ENCODE measurements around the gene OPRPN. TPM values are rescaled to one million over a fixed set of nuclear protein-coding genes. Genes with fewer than 3 reads are reported as not detected.

Gene OPRPN
- total RNA-seq, 1 donor from 2014 or later = not detected

DNA sequence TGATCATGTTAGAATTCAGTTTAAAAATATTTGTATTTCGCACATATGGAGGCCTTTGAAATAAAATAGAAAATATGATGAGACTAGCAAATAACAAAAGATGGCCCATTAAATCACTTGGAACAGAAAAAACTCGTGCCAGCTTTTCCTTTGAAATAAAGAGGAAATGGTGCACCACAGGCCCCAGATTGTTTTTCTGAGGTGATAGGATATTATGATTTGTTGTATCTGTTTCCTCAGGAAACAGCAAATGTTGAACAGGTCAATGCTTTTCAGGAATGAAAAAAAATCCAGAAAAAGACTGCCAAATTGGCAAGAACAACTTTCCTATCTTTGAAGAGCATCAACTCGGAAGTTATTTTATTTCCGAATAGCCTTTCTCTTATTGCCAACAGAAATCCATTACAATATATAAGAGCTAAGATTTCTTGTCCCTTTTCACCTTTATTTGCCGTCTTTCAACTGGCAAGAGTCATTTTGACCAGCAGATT is 15.0 kb upstream of the OPRPN start, which contains the start of gene SMR3B:
SMR3B (plus strand) TSS at position 441 of the 491 bp plus-strand sequence. CDS start 1,380 bp downstream, outside the sequence.
- H3K27ac ChIP-seq = no peak within 1 kb of the TSS
- H3K4me3 ChIP-seq = no peak within 1 kb of the TSS
- H3K4me1 ChIP-seq = no peaks in the 10 kb centered on the region
- intact Hi-C loops (cut with DNase I) = no loop called here
- H3K36me3 ChIP-seq = no peaks in the 10 kb centered on the region
- no peak for DNase-seq (ENCODE audit: extremely low spot score in 2 of 2)
- TF ChIP-seq POLR2A (IDR thresholded peaks at IDR 0.05) (no peak), POLR2AphosphoS5 (IDR thresholded peaks at IDR 0.05; ENCODE audit: insufficient read depth in 1 of 2, low read depth in 1 of 2) (no peak)
- TF ChIP-seq, protein P1, sequence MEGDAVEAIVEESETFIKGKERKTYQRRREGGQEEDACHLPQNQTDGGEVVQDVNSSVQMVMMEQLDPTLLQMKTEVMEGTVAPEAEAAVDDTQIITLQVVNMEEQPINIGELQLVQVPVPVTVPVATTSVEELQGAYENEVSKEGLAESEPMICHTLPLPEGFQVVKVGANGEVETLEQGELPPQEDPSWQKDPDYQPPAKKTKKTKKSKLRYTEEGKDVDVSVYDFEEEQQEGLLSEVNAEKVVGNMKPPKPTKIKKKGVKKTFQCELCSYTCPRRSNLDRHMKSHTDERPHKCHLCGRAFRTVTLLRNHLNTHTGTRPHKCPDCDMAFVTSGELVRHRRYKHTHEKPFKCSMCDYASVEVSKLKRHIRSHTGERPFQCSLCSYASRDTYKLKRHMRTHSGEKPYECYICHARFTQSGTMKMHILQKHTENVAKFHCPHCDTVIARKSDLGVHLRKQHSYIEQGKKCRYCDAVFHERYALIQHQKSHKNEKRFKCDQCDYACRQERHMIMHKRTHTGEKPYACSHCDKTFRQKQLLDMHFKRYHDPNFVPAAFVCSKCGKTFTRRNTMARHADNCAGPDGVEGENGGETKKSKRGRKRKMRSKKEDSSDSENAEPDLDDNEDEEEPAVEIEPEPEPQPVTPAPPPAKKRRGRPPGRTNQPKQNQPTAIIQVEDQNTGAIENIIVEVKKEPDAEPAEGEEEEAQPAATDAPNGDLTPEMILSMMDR (IDR thresholded peaks at IDR 0.05) = no peak
- H3K9me3 ChIP-seq = no peaks in the 10 kb centered on the region
- H3K27me3 ChIP-seq = no peaks in the 10 kb centered on the region

DNA sequence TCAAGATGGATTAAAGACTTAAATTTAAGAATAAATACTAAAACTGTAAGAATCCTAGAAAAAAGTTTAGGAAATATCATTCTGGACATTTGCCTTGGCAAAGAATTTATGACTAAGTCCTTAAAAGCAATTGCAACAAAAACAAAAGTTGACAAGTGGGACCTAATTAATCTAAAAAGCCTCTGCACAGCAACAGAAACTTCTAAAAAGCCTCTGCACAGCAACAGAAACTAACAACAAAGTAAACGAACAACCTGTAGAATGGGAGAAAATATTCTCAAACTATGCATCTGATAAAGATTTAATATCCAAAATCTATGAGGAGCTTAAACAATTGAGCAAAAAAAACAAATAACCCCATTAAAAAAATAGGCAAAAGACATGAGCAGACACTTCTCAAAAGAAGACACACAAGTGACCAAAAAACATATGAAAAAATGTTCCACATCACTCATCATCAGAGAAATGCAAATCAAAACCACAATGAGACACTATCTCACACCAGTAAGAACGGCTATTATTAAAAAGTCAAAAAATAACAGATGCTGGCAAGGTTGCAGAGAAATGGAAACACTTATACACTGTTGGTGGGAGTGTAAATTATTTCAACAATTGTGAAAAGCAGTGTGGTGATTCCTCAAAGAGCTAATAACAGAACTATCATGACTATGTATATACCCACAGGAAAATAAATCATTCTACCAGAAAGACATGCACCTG is 5.5 kb upstream of the OPRPN start:
- no peaks in the 10 kb centered on the region for H3K4me1 ChIP-seq
- H3K36me3 ChIP-seq = no peaks in the 10 kb centered on the region
- no peak overlapping the region for H3K27ac ChIP-seq
- TF ChIP-seq, protein P1 (IDR thresholded peaks at IDR 0.05) = no peak
- TF ChIP-seq POLR2A (IDR thresholded peaks at IDR 0.05) = no peak
- TF ChIP-seq POLR2AphosphoS5 (IDR thresholded peaks at IDR 0.05; ENCODE audit: insufficient read depth in 1 of 2, low read depth in 1 of 2) = no peak
- no peaks in the 10 kb centered on the region for H3K9me3 ChIP-seq
- H3K4me3 ChIP-seq = no peak overlapping the region
- no peak for DNase-seq (ENCODE audit: extremely low spot score in 2 of 2)
- intact Hi-C loops (cut with DNase I) = no loop called here
- no peaks in the 10 kb centered on the region for H3K27me3 ChIP-seq

DNA sequence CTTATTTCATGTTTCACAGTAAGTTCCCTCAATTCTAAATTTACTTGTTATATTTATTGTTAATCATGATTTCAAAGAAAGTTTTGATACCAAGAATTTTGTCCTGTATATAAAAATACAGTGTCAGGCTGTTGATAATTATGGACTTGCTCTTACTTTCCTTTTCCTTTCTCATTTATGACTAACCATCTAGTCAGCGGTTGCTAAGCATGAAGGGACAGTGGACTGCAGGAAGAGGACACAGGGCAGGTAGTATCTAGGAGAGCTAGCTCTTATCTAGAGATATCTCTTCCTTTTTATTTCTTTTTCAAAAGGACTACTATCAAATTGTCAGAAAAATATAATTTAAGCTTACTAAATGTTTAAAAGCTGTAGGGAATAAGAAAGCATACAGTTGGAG is 1.6 kb downstream of the OPRPN start:
- no peaks in the 10 kb centered on the region for H3K9me3 ChIP-seq
- intact Hi-C loops (cut with DNase I) = no loop called here
- H3K4me3 ChIP-seq = no peak overlapping the region
- H3K27ac ChIP-seq = no peak overlapping the region
- no peaks in the 10 kb centered on the region for H3K4me1 ChIP-seq
- DNase-seq (ENCODE audit: extremely low spot score in 2 of 2) = no peak
- no peak for TF ChIP-seq POLR2A (IDR thresholded peaks at IDR 0.05)
- no peak for TF ChIP-seq POLR2AphosphoS5 (IDR thresholded peaks at IDR 0.05; ENCODE audit: insufficient read depth in 1 of 2, low read depth in 1 of 2)
- TF ChIP-seq, protein P1 (IDR thresholded peaks at IDR 0.05) = no peak
- H3K27me3 ChIP-seq = no peaks in the 10 kb centered on the region
- no peaks in the 10 kb centered on the region for H3K36me3 ChIP-seq

DNA sequence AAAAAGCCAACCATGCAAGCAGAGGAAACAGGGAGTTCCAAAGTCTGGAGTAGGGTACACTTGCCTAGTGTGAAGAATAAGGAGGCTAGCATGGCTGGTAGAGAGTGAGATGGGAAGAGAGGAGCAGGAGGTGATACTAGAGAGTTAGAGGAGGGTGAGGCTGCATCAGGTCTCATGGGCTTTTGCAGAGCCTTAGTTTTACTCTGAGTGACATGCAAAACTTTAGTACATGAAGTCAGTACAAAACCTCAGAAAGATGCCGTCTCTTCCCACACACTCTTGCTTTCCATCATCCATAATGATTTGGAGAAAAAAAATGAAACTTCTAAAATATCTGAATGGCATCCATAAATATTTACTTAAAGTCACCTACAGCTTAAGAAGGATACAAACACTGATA is 5.0 kb downstream of the OPRPN start:
- H3K27me3 ChIP-seq = no peaks in the 10 kb centered on the region
- no peaks in the 10 kb centered on the region for H3K4me1 ChIP-seq
- no peaks in the 10 kb centered on the region for H3K9me3 ChIP-seq
- TF ChIP-seq POLR2A (IDR thresholded peaks at IDR 0.05) (no peak), POLR2AphosphoS5 (IDR thresholded peaks at IDR 0.05; ENCODE audit: insufficient read depth in 1 of 2, low read depth in 1 of 2) (no peak)
- TF ChIP-seq, protein P1 (IDR thresholded peaks at IDR 0.05) = no peak
- no peak for DNase-seq (ENCODE audit: extremely low spot score in 2 of 2)
- intact Hi-C loops (cut with DNase I) = no loop called here
- no peaks in the 10 kb centered on the region for H3K36me3 ChIP-seq
- H3K27ac ChIP-seq = no peak overlapping the region
- no peak overlapping the region for H3K4me3 ChIP-seq

DNA sequence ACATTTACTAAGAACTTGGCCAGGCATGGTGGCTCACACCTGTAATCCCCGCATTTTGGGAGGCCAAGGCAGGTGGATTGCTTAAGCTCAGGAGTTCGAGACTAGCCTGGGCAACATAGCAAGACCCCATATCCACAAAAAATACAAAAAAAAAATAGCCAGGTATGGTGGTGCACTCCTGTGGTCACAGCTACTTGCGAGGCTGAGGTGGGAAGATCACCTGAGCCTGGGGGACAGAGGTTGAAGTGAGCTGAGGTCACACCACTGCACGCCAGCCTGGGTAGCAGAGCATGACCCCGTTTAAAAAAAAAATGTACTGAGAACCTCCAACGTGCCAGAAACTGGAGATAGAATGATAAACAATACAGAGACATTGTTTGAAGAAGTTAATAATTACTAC is 8.0 kb downstream of the OPRPN start:
- Histone ChIP-seq H3K27ac (no peak overlapping the region), H3K4me3 (no peak overlapping the region), H3K9me3 (no peaks in the 10 kb centered on the region), H3K27me3 (no peaks in the 10 kb centered on the region), H3K4me1 (no peaks in the 10 kb centered on the region), H3K36me3 (no peaks in the 10 kb centered on the region)
- intact Hi-C loops (cut with DNase I) = no loop called here
- no peak for TF ChIP-seq POLR2A (IDR thresholded peaks at IDR 0.05)
- TF ChIP-seq, protein P1 (IDR thresholded peaks at IDR 0.05) = no peak
- TF ChIP-seq POLR2AphosphoS5 (IDR thresholded peaks at IDR 0.05; ENCODE audit: insufficient read depth in 1 of 2, low read depth in 1 of 2) = no peak
- no peak for DNase-seq (ENCODE audit: extremely low spot score in 2 of 2)

Data from vagina (tissue), 2 donors.